ENCODE measurements around the gene RNASE11.
"Not testable (repeated sequence)": the region's sequence is repeated elsewhere in the genome, so short reads cannot be mapped to it uniquely, and the experiment has no call there.

Gene RNASE11

GRCh38 chr14:20613094-20614037 lies 25.6 kb upstream of the RNASE11 start:
- DNase-seq = peak; percentile 99

GRCh38 chr14:20612403-20612802 lies 24.6 kb upstream of the RNASE11 start:
- no peak for DNase-seq

- no peak for DNase-seq
Observed at GRCh38 chr14:20611277-20611676, 23.5 kb upstream of the RNASE11 start.

GRCh38 chr14:20610002-20610765 lies 22.4 kb upstream of the RNASE11 start:
- DNase-seq = peak; percentile 86

DNA sequence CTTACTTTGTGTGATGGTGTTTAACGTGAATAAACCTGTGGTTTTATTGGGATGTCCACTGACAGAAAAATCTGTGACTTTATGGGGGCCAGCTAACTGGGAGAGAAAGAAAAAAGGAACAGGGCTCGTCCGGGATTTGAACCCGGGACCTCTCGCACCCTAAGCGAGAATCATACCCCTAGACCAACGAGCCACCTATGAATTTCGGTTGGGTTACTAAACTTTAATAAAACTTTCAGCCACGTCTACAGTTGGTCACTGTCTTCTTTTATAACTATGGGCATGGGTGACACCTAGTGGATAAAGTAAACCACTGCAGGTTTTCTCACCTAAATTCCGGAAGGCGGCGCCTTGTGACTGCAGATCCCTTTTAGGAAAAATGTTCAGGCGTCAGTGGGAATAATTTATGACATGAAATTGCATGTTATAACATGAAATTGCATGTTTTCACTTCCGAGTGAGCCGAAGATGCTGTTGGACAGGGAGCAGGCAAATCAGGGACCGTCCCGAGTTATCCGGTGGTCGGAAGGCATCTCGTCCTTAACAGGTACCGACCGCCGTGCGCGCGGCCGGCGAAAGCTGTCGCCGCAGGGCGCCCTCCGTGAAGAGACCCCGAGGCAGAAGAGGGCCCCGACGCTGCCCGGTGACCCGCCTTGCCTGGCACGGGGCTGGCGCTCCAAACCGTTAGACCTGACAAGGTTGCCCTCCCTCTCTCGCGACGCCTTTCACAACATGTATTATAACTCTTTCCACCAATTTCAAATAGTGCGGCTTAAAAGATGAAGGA lies 21.6 kb upstream of the RNASE11 start:
- peak; percentile 89 for DNase-seq

DNA sequence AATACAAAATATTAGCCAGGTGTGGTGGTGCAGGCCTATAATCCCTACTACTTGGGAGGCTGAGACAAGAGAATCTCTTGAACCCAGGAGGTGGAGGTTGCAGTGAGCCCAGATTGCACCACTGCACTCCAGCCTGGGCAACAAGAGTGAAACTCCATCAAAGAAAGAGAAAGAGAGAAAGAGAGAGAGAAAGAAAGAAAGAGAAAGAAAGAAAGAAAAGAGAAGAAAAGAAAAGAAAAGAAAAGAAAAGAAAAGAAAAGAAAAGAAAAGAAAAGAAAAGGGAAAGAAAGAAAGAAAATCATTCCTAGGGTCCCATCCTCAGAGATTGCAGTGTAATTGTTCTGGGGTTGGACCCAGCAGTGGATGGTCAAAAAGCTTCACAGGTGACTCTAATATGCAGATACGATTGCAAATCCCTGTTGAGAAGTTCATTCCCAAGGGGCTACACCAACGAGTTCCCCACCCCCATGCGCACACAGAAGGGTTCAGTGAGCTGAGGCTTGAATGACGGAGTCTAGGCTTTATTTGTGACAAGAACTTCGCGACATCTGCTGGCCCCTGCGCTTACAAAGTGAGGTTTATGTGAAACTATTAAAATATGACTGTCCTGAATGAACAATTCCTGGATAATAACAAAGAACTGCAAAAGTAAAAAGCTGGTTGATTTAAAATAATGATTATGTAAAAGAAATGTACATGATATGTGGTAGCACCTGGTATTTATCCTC lies 20.7 kb upstream of the RNASE11 start:
- no peak for DNase-seq

GRCh38 chr14:20607617-20608016 lies 19.8 kb upstream of the RNASE11 start:
- no peak for DNase-seq

- DNase-seq = no peak
Observed at GRCh38 chr14:20606902-20607242, 19.1 kb upstream of the RNASE11 start.

DNA sequence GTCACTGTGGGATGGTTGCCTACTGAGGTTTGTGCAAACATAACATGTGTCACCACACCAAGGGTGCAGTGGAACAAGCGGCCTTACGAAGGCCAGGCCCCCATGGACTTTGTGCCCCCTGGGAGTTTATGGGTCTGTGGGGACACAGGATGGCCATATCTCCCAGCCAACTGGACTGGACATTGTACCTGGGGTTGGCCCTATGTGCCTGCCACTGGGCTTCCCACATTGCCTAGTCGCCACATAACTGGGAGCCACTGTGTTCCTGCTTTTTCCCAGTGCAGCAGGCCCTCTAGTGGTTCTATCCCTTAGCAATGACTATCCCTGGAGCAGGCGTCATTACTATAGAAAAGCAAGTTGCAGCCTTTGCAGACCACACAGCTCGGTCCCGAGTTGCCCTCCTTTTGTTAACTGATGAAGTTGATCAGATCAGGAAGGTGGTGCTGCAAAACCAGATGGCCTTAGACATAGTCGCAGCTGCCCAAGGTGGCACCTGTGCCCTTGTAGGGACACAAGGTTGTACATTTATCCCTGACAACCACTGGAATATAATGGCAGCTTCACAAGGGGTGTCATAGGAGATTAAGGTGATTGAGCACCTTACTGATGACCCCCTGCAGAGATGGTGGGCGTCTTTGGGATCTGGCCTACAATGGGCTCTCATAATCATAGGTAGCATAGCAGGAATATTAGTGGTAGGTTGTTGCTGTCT lies 18.5 kb upstream of the RNASE11 start:
- DNase-seq = peak; percentile 22

- peak; percentile 93 for DNase-seq
Observed at GRCh38 chr14:20603813-20604690, 16.3 kb upstream of the RNASE11 start.

DNA sequence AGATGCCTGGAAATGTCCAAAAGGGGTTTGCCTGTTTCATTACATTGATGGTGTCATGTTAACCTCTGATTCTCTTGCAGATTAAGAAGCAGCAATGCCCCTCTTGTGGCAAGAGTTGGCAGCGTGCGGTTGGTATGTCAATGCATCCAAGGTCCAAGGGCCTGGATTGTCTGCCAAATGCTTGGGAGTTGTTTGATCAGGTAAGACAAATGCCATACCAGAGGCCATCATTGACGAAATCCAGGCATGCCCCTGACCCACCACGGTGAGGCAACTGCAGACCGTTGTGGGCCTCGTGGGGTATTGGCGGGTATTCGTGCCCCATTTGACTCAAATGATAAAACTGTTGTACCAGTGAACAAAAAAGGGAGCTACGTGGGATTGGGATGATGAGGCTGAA lies 14.8 kb upstream of the RNASE11 start:
- no peak for DNase-seq

GRCh38 chr14:20601522-20601921 lies 13.7 kb upstream of the RNASE11 start:
- no peak for DNase-seq

GRCh38 chr14:20597108-20597507 lies 9.3 kb upstream of the RNASE11 start:
- no peak for DNase-seq

DNA sequence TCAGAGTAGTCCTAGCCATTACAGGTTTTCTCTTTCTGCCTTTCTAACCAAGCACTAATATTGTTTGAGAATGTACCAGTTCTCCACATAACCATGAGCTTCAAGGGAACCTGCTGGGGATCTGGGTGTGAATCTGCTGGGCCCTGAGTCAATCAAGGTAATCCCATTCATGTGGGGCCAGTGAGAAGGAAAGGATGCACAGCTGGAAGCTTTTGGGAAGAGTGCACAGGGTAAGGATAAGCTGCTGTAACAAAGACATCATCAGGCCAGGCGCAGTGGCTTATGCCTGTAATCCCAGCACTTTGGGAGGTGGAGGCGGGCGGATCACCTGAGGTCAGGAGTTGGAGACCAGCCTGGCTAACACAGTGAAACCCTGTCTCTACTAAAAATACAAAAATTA lies 7.9 kb upstream of the RNASE11 start:
- DNase-seq = not testable (repeated sequence)

GRCh38 chr14:20592574-20592973 lies 4.8 kb upstream of the RNASE11 start:
- no peak for DNase-seq

DNA sequence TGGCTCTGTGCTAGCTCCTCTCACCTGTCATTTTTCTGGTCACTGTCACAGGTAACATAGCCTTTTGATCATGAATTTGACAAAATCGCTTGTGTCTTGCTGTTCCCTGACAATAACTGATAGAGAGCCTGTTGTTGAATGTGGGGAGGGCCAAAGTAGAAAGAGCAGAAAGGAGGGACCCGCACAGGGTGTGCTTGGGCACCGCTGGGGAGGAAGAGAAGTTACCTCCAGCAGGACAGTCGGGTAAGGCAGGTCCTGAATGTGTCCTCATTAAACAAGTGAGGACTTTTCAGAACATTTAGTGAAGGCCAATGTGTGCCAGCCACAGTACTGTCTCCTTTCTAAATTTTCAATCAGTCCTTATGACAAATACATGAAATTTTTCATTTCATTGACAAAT lies 3.4 kb upstream of the RNASE11 start, which contains the start of gene RNASE12:
TSS of gene RNASE12 (minus strand) at position 142 of the 400 bp plus-strand sequence. CDS start 653 bp downstream, outside the sequence.
- no peak for DNase-seq

GRCh38 chr14:20583908-20584307 lies 3.9 kb downstream of the RNASE11 start:
- DNase-seq = no peak

GRCh38 chr14:20583142-20583541 lies 4.7 kb downstream of the RNASE11 start:
- no peak for DNase-seq

GRCh38 chr14:20580242-20580641 lies 7.6 kb downstream of the RNASE11 start:
- DNase-seq = no peak

GRCh38 chr14:20578784-20579502 lies 8.9 kb downstream of the RNASE11 start:
- no peak for DNase-seq

All from NCI-H1694 (cell line).